ENCODE measurements around the gene STRA6. TPM values are rescaled to one million over a fixed set of nuclear protein-coding genes. Genes with fewer than 3 reads are reported as not detected.
"Not testable (repeated sequence)": the region's sequence is repeated elsewhere in the genome, so short reads cannot be mapped to it uniquely, and the experiment has no call there.

The STRA6 gene
- polyA plus RNA-seq, 4 donors = 25.6 to 36.8 (median 33.1) TPM

GRCh38 chr15:74170071-74170844 is 32.3 kb downstream of the STRA6 start:
- DNase-seq (ENCODE audit: low read depth in 4 of 4, low spot score in 3 of 4) = no peak

GRCh38 chr15:74168711-74169126 is 33.9 kb downstream of the STRA6 start:
- DNase-seq (ENCODE audit: low read depth in 4 of 4, low spot score in 3 of 4) = no peak

GRCh38 chr15:74167891-74168331 is 34.7 kb downstream of the STRA6 start:
- DNase-seq (ENCODE audit: low read depth in 4 of 4, low spot score in 3 of 4) = no peak

DNA sequence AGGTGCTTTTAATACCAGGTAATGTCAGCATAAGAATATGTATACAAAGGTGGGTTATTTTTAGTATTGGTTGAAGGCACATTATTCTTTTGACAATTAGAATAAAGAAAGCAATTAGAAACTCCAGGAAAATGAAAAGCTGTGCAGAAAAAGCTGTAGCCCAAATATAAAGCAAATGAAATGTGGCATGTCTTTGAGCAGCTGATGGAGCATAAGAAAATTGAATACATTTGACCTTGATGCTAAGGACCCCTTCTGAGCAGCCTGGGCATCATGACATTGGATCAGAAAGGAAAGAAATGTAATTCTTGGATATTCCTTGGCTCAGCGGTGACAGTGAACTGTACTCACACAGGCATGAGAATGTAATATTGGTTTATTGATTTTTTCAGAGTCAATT is 37.1 kb downstream of the STRA6 start:
- DNase-seq (ENCODE audit: low read depth in 4 of 4, low spot score in 3 of 4) = no peak

DNA sequence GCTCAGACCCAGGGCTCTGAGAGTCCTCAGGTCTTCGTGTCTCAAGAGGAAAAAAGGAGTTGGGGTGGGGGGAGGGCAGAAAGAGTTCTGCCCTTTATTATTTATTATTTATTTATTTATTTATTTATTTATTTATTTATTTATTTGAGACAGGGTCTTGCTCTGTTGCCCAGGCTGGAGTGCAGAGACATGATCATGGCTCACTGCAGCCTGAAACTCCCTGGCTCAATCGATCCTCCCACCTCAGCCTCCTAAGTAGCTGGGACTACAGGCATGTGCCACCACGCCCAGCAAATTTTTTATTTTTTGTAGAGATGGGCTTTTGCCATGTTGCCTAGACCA is 40.4 kb downstream of the STRA6 start:
- DNase-seq (ENCODE audit: low read depth in 4 of 4, low spot score in 3 of 4) = not testable (repeated sequence)

- not testable (repeated sequence) for DNase-seq (ENCODE audit: low read depth in 4 of 4, low spot score in 3 of 4)
Measured at GRCh38 chr15:74160390-74160789, 42.2 kb downstream of the STRA6 start.

DNA sequence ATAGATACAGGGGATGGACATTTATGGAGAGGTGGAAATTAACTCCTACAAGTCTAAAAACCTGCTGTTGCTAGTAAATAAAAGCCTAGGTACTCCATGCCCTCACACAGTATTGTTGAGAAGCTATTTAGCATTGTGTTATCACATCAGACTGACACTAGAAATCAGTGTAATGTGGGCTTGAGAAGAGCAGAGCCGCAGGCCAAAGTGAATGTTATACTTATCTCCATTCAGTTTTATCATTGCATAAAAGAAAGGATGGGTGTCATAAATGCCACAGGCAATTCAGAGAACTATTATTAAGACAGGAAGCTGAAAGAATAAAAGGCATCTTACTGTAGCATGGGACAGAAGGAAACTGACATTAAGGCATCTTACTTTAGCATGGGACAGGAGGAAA is 42.8 kb downstream of the STRA6 start:
- no peak for DNase-seq (ENCODE audit: low read depth in 4 of 4, low spot score in 3 of 4)

GRCh38 chr15:74158855-74159650 is 43.5 kb downstream of the STRA6 start:
- no peak for DNase-seq (ENCODE audit: low read depth in 4 of 4, low spot score in 3 of 4)

GRCh38 chr15:74157868-74158827 is 44.4 kb downstream of the STRA6 start:
- DNase-seq (ENCODE audit: low read depth in 4 of 4, low spot score in 3 of 4) = no peak

- DNase-seq (ENCODE audit: low read depth in 4 of 4, low spot score in 3 of 4) = no peak
Measured at GRCh38 chr15:74156678-74157411, 45.7 kb downstream of the STRA6 start.

- DNase-seq (ENCODE audit: low read depth in 4 of 4, low spot score in 3 of 4) = no peak
Measured at GRCh38 chr15:74155766-74156417, 46.7 kb downstream of the STRA6 start.

DNA sequence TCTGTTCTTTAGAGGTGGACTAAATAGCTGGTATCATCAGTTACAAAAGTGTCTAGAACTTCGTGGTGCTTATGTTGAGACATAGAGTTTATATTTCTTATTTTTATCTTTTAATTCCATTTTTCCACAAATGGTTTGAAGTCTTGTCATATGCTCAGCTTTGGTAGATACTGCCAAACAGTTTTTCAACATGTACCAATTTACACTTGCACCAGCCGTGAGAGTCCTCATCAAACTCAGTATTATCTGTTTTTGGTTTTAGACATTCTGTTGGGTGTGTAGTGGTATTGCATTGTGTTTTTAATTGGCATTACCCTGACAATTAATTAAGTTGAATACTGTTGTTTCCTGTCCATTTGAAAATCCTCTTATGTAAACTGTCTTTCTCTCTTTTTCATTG is 55.5 kb downstream of the STRA6 start:
- DNase-seq (ENCODE audit: low read depth in 4 of 4, low spot score in 3 of 4) = no peak

DNA sequence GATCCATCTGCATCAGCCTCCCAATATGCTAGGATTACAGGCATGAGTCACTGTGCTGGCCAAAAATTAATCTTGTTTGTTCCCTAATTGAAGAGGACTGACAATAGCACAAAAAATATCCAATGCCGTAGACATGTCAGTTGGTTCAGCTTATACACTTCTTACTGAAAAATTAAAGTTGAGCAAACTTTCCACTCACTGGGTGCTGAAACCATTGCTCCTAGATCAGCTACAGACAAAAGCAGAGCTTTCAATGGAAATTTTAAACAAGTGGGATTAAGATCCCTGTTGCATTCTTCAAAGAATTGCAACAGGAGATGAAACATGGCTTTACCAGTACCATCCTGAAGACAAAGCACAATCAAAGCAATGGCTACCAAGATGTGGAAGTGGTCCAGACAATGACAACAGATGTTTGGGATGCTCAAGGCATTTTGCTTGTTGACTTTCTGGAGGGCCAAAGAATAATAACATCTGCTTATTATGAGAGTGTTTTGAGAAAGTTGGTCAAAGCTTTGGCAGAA is 56.2 kb downstream of the STRA6 start:
- no peak for DNase-seq (ENCODE audit: low read depth in 4 of 4, low spot score in 3 of 4)

DNA sequence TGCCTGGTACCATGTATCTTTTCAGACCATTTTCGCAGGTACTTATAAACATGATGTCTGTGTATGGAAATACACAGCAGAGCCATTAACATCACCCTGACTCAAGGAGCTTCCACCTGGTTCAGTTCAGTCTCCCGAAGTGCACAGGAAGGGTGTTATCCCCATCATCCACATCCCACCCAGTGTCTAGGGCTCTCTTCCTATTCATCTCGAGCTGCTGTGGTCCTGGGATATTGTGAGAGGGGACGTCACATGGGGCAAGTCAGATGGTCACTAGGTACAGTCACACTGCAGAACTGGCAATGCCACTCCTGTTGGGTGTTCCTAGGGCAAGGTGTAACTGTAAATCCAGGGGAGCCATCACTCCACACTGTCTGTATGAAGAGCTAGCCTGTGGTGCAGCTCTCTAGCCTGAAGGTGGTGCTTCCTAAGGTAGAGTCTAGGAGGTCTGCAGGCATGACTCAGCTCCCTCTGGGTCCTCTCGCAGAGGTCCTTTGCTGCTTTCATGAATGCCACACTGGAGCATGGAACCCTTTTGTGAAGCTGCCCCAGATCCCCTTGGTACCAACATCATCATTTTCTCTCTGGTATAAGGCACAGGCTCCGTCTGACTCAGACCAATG is 58.3 kb downstream of the STRA6 start:
- DNase-seq (ENCODE audit: low read depth in 4 of 4, low spot score in 3 of 4) = no peak

GRCh38 chr15:74141591-74141990 is 61.0 kb downstream of the STRA6 start:
- DNase-seq (ENCODE audit: low read depth in 4 of 4, low spot score in 3 of 4) = no peak

GRCh38 chr15:74138642-74139041 is 63.9 kb downstream of the STRA6 start:
- DNase-seq (ENCODE audit: low read depth in 4 of 4, low spot score in 3 of 4) = no peak

DNA sequence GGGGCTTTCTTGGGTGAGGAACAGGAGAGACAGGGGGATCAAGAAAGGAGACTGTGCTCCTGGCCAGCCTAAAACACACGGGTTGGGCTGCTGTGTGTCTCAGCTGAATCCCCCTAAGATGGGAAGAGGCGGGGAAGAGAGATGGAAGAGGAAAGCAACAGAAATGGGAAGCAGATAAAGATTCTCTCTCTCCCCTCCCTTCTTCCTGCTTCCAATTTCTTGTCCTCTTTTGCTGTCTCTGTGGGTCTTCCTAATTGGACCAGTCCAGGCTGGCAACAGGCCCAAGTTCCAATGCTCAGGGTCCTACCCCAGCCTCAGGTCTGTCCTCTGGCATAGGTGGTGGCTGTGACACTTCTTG is 65.1 kb downstream of the STRA6 start:
- no peak for DNase-seq (ENCODE audit: low read depth in 4 of 4, low spot score in 3 of 4)

DNA sequence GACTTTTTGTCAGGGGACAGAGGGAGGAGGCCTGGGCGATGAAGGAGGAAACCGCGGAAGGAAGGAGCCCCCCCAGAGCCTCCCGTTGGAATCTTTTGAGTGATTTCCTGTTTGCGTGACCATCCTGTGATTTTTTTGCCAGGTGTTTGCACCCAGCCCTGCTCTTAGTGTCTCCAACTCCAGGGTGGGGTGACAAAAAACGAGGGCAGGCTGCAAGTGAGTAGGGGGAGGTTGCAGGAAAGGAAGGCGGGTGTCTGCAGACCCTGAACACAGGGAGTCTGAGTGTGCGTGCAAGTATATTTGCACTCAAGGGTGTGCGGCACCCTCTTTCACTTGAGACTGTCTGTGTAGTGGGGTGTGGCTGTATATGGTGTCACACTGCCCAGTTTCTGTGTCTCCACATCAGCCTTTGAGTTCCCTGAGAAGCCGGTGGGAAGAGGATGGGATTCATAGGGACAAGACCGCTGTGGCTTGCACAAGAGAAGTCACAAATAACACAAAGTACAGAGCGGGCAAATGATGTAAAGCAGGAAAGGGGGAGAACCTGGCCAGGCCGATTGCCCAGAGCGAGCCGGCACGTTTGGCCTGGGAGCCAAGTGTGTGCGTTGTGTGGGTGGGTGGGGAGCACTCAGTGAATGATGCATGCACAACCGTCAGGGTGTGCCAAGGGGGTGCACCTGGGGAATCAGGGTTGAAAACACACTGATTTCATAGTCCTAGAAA is 65.6 kb downstream of the STRA6 start:
- DNase-seq (ENCODE audit: low read depth in 4 of 4, low spot score in 3 of 4) = no peak

GRCh38 chr15:74136540-74136813 is 66.1 kb downstream of the STRA6 start:
- no peak for DNase-seq (ENCODE audit: low read depth in 4 of 4, low spot score in 3 of 4)

Measured in right renal pelvis (tissue), 4 donors.